MG63 (cell line): ENCODE results near the gene STX1A. TPM values are rescaled to one million over a fixed set of nuclear protein-coding genes. Genes with fewer than 3 reads are reported as not detected.

Experiments
- DNase-seq: peaks from one replicate; pipeline ENCODE4 v3.0.0-alpha.2; 2020
- H3K27me3 ChIP-seq: fragments of 250-450 bp; sonication (Bioruptor Pico); 2 replicates; pipeline ENCODE4 v1.5.1; 2020; ENCODE audit warnings: mild to moderate bottlenecking, moderate library complexity
- H3K36me3 ChIP-seq: fragments of 250-450 bp; sonication (Bioruptor Pico); 2 replicates; pipeline ENCODE4 v1.5.1; 2020; ENCODE audit warnings: mild to moderate bottlenecking, moderate library complexity
- H3K4me3 ChIP-seq: fragments of 250-450 bp; sonication (Bioruptor Pico); 2 replicates; pipeline ENCODE4 v1.5.1; 2020; ENCODE audit warnings: mild to moderate bottlenecking, moderate library complexity
- H3K9me3 ChIP-seq: fragments of 250-450 bp; sonication (Bioruptor Pico); 2 replicates; pipeline ENCODE4 v1.5.1; 2020; ENCODE audit warnings: mild to moderate bottlenecking, moderate library complexity
- total RNA-seq: library from RNA; depleted of rRNA; stranded (reverse); fragments of >200 nt; shearing (Covaris generic); gene quantifications from 2 replicates; pipeline ENCODE4 v1.2.3, GENCODE V29; 2014; ENCODE audit warnings: low replicate concordance; rRNA removed

Gene STX1A
- total RNA-seq, 1 experiment from 2014 or later, result 7.8 TPM

GRCh38 chr7:73649576-73649975 lies 69.9 kb downstream of the STX1A start:
- DNase-seq, result no peak
- H3K36me3 ChIP-seq, result no peaks in the 10 kb centered on the region
- no peaks in the 10 kb centered on the region for H3K9me3 ChIP-seq
- H3K4me3 ChIP-seq, result no peak overlapping the region
- H3K27me3 ChIP-seq, result no peaks in the 10 kb centered on the region; the same call in 1 of the 2 replicates

Other genes starting within 250 kb of the STX1A start
- 44.6 and 67.4 TPM in 2 replicates for gene BAZ1B, start 197.4 kb downstream of the STX1A start, total RNA-seq
- gene BCL7B, start 162.0 kb downstream of the STX1A start, total RNA-seq, result 31.6 and 33.3 TPM in 2 replicates
- gene TBL2, start 141.1 kb downstream of the STX1A start, total RNA-seq, result 68.6 and 79.0 TPM in 2 replicates
- gene MLXIPL, start 95.1 kb downstream of the STX1A start, total RNA-seq, result not detected in 2 replicates
- 1.4 and 2.6 TPM in 2 replicates for gene VPS37D, start 51.8 kb downstream of the STX1A start, total RNA-seq
- gene DNAJC30, start 36.2 kb downstream of the STX1A start, total RNA-seq, result 5.6 and 6.8 TPM in 2 replicates
- 88.8 and 104 TPM in 2 replicates for gene BUD23, start 36.1 kb downstream of the STX1A start, total RNA-seq
- gene ABHD11, start 19.1 kb upstream of the STX1A start, total RNA-seq, result 5.0 and 16.7 TPM in 2 replicates
- not detected in 2 replicates for gene CLDN3, start 50.6 kb upstream of the STX1A start, total RNA-seq
- not detected in 2 replicates for gene CLDN4, start 111.3 kb upstream of the STX1A start, total RNA-seq
- not detected in 2 replicates for gene METTL27, start 122.8 kb upstream of the STX1A start, total RNA-seq
- not detected in 2 replicates for gene TMEM270, start 141.5 kb upstream of the STX1A start, total RNA-seq